Dendritic cell treated with granulocyte-macrophage colony-stimulating factor and Interleukin-4, amounts not matched to agents 40 ng/mL and 50 ng/mL, for 4 days (primary cell): ENCODE results near the gene PIEZO2.
"Not testable (repeated sequence)": the region's sequence is repeated elsewhere in the genome, so short reads cannot be mapped to it uniquely, and the experiment has no call there.

ENCODE experiments used
- H3K27ac Mint-ChIP-seq: one replicate; pipeline ENCODE4 v1.8.0; 2022; ENCODE audit warnings: mild to moderate bottlenecking, mixed read lengths
- H3K27me3 Mint-ChIP-seq: one replicate; pipeline ENCODE4 v1.8.0; 2022; ENCODE audit warnings: mild to moderate bottlenecking, mixed read lengths
- H3K36me3 Mint-ChIP-seq: one replicate; pipeline ENCODE4 v1.8.0; 2022; ENCODE audit warnings: low read depth, mixed read lengths
- H3K4me1 Mint-ChIP-seq: one replicate; pipeline ENCODE4 v1.8.0; 2022; ENCODE audit warnings: low read depth, mixed read lengths
- H3K4me3 Mint-ChIP-seq: one replicate; pipeline ENCODE4 v1.8.0; 2022; ENCODE audit warnings: mild to moderate bottlenecking, moderate library complexity, mixed read lengths
- H3K9me3 Mint-ChIP-seq: one replicate; pipeline ENCODE4 v1.8.0; 2022; ENCODE audit warnings: mixed read lengths
- intact Hi-C: fragments of 100-400 bp; cut with micrococcal nuclease; formaldehyde crosslinking; loops from one replicate; pipeline ENCODE4 v1.15.0; 2022

Gene PIEZO2

DNA sequence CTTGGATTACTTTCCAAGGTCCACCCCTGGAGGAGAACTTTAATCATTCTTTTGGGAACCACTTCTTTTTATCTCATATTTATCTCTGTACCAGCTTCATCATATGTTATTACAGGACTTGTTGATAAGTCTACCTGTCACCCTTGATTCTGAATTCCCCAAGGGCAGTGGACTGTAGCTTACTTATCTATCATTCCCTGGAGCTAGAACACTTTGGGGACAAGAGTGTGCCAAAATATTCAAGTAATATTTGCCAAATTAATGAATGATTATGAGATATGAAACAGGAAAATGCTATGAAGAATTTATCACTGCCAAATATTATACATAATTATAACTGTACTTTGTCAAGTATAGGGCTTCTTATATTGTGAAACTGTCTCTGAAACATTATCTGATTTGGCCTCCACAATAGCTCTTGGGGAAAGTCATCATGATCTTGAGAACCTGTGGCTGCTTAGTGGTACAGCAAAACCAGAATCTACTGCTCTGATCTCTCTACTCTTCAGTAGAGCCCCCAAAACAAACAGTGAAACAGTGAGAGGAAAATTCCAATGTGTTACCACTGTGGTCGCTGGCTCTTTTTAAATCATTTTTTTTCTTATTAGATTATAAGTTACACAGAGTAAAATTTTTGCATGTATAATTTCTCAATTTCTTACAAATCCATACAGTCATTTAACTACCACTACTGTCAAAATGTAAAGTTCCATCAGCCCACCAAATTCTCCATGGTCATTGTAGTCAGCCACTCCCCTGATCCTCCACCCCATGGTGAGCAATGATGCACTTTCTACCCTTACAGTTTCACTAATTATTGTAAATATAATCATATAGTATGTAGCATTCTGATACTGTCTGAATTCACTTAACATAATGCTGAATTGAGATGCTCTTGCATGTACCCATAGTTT lies 197.5 kb downstream of the PIEZO2 start:
- H3K27me3 Mint-ChIP-seq = no peaks in the 10 kb centered on the region
- H3K9me3 Mint-ChIP-seq = no peaks in the 10 kb centered on the region
- no peak overlapping the region for H3K4me3 Mint-ChIP-seq
- intact Hi-C loops = no loop called here
- no peak overlapping the region for H3K27ac Mint-ChIP-seq
- H3K36me3 Mint-ChIP-seq = no peaks in the 10 kb centered on the region
- no peaks in the 10 kb centered on the region for H3K4me1 Mint-ChIP-seq

DNA sequence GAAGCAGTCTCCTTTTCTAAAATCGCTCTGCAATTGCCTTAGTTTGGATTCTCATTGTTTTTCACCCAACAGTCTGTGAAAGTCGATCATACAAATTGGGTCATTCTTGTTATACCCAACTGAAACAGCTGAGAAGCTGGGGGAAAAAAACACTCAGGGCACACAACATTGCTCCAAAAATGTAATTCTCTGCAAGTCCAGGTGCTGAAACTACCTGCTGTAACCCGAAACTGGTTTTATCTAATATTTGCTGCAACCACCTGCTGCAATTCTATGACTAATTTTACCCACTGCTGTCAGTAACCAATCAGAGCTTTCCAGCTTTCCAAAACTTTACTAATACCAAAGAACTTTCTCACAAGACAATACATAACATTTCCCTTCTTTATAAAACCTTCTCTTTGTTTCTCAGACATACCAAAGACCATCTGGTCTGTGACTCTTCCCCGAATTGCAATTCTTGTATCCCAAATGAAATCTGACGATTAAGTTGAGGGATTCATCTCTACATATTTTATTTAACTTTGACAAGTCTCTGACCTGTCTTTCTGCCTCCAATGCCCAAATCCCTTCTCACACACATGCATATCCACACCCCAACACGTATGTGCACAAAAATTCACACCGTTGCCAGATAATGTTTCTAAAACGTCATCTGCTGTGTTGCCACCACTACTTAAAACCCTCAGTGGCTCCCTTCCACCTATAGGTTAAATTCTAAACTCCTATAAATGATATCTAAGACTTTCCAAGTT lies 198.3 kb downstream of the PIEZO2 start:
- H3K9me3 Mint-ChIP-seq = peaks cover 5% of the 10 kb centered on the region
- intact Hi-C loops = no loop called here
- no peaks in the 10 kb centered on the region for H3K36me3 Mint-ChIP-seq
- H3K4me1 Mint-ChIP-seq = no peaks in the 10 kb centered on the region
- H3K4me3 Mint-ChIP-seq = no peak overlapping the region
- no peak overlapping the region for H3K27ac Mint-ChIP-seq
- no peaks in the 10 kb centered on the region for H3K27me3 Mint-ChIP-seq

DNA sequence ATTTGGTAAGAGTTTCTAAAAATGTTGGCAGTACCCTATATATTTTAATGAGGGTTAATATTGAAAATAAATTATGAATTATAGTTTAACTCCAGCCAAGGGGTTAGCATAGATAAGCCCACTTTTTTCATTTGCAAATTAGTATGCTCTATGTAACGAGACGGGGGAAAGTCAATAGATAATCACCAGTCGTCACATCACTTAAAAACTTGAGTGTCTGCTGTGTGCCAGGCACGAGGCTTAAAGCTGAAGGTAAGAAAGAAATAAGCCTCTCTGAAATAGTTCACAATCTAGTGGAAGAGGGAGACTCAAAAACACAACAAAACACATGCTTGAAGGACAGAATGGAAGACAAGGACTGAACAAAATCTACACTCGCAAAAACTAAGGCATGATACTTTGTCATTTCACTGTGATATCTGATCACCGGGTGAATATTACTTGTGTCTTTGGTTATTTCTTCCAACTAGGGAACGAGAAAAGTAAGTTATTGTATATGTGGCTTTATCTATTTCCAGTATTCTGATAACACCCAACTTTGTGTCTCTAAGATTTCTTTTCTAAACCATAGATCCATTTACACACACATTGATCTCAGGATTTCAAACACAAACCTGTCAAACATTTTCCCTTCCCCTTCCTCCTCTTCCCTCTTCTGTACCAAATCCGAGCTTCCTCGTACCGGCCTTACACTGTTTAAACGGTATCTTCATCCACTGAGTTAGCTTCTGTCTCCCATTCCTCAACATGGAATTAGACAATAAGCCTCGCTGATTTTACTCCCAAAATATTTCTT lies 199.1 kb downstream of the PIEZO2 start:
- intact Hi-C loops = no loop called here
- Mint-ChIP-seq H3K36me3 (no peaks in the 10 kb centered on the region), H3K27ac (no peak overlapping the region), H3K27me3 (no peaks in the 10 kb centered on the region), H3K9me3 (peaks cover 12% of the 10 kb centered on the region), H3K4me1 (no peaks in the 10 kb centered on the region), H3K4me3 (no peak overlapping the region)

GRCh38 chr18:10949655-10950054 lies 199.7 kb downstream of the PIEZO2 start:
- Mint-ChIP-seq H3K9me3 (peaks cover 19% of the 10 kb centered on the region), H3K4me3 (no peak overlapping the region), H3K27me3 (no peaks in the 10 kb centered on the region), H3K36me3 (no peaks in the 10 kb centered on the region), H3K4me1 (no peaks in the 10 kb centered on the region), H3K27ac (no peak overlapping the region)
- intact Hi-C loops = no loop called here

DNA sequence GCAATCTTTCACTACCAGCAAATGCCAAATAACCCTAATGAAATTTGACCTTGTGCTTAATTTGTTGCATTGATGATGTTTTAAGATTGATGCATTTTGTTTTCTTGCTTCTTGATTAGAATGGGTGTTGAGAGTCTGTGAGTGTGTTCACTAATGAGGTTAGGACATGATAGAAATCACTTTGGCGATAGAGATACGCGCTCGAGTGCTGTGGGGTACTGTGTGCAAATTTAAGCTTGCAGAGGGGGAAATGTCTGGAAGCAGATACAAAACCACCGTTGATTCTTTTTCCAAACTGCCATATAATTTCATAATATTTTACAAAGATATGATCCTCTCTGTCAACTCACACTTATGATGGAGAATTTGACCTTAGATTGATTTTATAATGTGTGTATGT lies 200.9 kb downstream of the PIEZO2 start:
- Mint-ChIP-seq H3K27ac (no peak overlapping the region), H3K9me3 (peaks cover 31% of the 10 kb centered on the region), H3K4me3 (no peak overlapping the region), H3K27me3 (no peaks in the 10 kb centered on the region), H3K4me1 (no peaks in the 10 kb centered on the region), H3K36me3 (no peaks in the 10 kb centered on the region)
- intact Hi-C loops = no loop called here

DNA sequence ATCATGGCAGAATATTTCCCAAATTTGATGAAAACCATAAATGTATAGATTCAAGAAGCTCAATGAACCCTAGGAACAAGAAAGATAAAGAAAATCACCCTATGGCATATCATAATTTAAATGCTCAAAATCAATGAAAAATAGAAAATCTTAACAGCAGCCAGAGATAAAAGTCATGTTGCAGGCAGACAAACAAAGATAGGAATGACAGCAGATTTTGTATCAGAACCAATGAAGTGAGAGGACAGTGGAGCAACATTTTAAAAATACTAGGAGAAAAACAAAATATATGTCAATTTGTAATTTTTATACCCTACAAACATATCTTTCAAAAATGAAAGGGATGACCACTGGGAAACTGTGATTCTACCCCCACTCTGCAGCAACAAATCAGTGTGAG lies 203.3 kb downstream of the PIEZO2 start:
- H3K36me3 Mint-ChIP-seq = no peaks in the 10 kb centered on the region
- H3K27ac Mint-ChIP-seq = no peak overlapping the region

DNA sequence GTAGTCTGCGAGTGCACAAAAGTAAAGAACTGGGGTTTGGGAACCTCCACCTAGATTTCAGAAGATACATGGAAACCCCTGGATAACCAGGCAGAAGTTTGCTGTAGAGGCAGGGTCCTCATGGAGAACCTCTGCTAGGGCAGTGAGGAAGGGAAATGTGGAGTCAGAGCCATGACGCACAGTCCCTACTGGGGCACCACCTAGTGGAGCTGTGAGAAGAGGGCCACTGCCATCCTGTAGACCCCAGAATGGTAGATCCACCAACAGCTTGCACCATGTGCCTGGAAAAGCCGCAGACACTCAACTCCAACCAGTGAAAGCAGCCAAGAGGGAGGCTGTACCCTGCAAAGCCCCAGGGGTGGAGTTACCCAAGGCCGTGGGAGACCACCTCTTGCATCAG lies 206.4 kb downstream of the PIEZO2 start:
- no peaks in the 10 kb centered on the region for H3K4me1 Mint-ChIP-seq
- no peak overlapping the region for H3K4me3 Mint-ChIP-seq
- intact Hi-C loops = no loop called here

More for the DNA sequence above, 203.3 kb downstream of the PIEZO2 start:
- no peak overlapping the region for H3K4me3 Mint-ChIP-seq
- no peaks in the 10 kb centered on the region for H3K27me3 Mint-ChIP-seq
- no peaks in the 10 kb centered on the region for H3K4me1 Mint-ChIP-seq
- intact Hi-C loops = no loop called here
- H3K9me3 Mint-ChIP-seq = peaks cover 50% of the 10 kb centered on the region

DNA sequence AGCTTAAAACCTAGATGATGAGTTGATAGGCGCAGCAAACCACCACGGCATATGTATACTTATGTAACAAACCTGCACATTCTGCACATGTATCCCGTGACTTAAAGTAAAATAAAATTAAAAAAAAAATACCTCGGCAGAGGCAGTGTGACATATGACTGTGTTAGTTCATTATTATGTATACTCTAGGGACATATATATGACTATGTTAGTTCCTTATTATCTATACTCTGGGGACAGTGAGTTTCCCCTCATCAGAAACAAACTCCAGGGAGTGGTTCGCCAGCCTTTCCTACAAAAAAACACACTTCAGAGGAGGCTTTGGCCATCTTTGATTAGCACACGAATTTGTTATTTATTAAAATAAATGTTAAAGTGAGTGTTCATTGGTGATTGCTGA lies 209.5 kb downstream of the PIEZO2 start:
- Mint-ChIP-seq H3K27ac (no peak overlapping the region), H3K27me3 (no peaks in the 10 kb centered on the region), H3K4me3 (no peak overlapping the region), H3K9me3 (peaks cover 33% of the 10 kb centered on the region), H3K36me3 (no peaks in the 10 kb centered on the region), H3K4me1 (no peaks in the 10 kb centered on the region)
- intact Hi-C loops = no loop called here

More for the DNA sequence above, 206.4 kb downstream of the PIEZO2 start:
- Mint-ChIP-seq H3K27me3 (no peaks in the 10 kb centered on the region), H3K27ac (no peak overlapping the region), H3K36me3 (no peaks in the 10 kb centered on the region), H3K9me3 (peaks cover 50% of the 10 kb centered on the region)

GRCh38 chr18:10937743-10938640 lies 211.4 kb downstream of the PIEZO2 start:
- Mint-ChIP-seq H3K4me3 (no peak overlapping the region), H3K27me3 (no peaks in the 10 kb centered on the region), H3K9me3 (peaks cover 15% of the 10 kb centered on the region), H3K4me1 (no peaks in the 10 kb centered on the region), H3K36me3 (no peaks in the 10 kb centered on the region), H3K27ac (no peak overlapping the region)
- intact Hi-C loops = no loop called here

DNA sequence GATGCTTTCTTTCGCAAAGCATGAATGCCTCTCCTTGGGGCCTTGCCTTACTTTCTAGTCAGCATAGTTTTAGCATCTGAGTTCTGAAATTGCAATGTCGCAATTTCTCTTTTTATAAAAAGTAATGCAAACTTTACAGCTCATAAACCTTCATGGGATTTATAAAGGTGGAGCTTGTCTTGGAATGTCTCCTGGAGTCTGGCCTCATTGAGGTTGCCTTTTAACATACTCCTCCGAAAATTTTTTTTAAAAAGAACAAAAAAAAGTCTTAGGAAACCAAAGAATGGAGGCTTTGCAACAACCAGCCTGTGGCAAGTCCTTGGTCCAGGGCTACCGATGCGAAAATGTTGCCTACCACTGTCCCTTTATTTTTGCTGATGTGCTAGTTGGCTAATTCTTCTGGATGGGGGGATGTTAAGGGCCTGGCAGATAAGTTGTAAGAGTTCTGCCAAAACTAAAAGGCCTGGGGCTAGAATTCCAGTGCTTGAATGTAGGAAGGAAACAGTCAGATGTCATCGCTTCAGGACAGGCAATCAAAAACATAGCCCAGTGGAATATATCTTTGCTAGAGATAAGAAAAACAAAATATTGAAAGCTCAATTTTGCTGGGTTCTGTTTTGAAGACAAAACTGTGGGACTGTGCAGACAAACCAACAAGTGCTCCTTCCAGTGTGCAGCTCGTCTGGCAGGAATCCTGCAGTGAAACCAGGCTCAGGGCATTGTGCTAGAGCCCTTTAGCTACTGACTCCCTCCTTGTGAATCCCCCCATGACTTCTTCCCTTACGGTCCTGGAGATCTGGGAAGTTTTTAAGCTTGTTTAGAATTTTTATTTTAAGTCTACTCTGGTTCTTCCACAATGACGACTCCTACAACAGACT lies 213.0 kb downstream of the PIEZO2 start:
- H3K36me3 Mint-ChIP-seq = no peaks in the 10 kb centered on the region
- H3K4me3 Mint-ChIP-seq = no peak overlapping the region
- H3K4me1 Mint-ChIP-seq = no peaks in the 10 kb centered on the region
- no peaks in the 10 kb centered on the region for H3K27me3 Mint-ChIP-seq
- no peaks in the 10 kb centered on the region for H3K9me3 Mint-ChIP-seq
- no peak overlapping the region for H3K27ac Mint-ChIP-seq
- intact Hi-C loops = no loop called here

GRCh38 chr18:10935588-10935987 lies 213.8 kb downstream of the PIEZO2 start:
- Mint-ChIP-seq H3K4me3 (no peak overlapping the region), H3K27ac (no peak overlapping the region)

DNA sequence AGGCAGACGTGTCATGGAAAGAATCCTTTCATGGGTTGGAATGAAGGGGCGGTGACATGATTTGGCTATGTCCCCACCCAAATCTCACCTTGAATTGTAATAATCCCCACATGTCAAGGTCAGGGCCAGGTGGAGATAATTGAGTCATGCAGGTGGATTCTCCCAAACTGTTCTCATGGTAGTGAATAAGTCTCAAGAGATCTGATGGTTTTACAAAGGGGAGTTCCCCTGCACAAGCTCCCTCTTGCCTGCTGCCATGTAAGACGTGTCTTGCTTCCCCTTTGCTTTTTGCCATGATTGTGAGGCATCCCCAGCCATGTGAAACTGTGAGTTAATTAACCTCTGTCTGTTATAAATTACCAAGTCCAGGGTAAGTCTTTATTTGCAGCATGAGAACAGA lies 215.7 kb downstream of the PIEZO2 start:
- H3K27ac Mint-ChIP-seq, H3K9me3 Mint-ChIP-seq, H3K4me3 Mint-ChIP-seq, intact Hi-C loops, H3K36me3 Mint-ChIP-seq, H3K4me1 Mint-ChIP-seq, H3K27me3 Mint-ChIP-seq: not testable (repeated sequence)

More at GRCh38 chr18:10935588-10935987, 213.8 kb downstream of the PIEZO2 start:
- no peaks in the 10 kb centered on the region for H3K36me3 Mint-ChIP-seq
- intact Hi-C loops = no loop called here
- no peaks in the 10 kb centered on the region for H3K9me3 Mint-ChIP-seq
- no peaks in the 10 kb centered on the region for H3K4me1 Mint-ChIP-seq
- H3K27me3 Mint-ChIP-seq = no peaks in the 10 kb centered on the region
